ENCODE measurements around the gene PAOX.
"Not testable (repeated sequence)": the region's sequence is repeated elsewhere in the genome, so short reads cannot be mapped to it uniquely, and the experiment has no call there.

Gene PAOX

DNA sequence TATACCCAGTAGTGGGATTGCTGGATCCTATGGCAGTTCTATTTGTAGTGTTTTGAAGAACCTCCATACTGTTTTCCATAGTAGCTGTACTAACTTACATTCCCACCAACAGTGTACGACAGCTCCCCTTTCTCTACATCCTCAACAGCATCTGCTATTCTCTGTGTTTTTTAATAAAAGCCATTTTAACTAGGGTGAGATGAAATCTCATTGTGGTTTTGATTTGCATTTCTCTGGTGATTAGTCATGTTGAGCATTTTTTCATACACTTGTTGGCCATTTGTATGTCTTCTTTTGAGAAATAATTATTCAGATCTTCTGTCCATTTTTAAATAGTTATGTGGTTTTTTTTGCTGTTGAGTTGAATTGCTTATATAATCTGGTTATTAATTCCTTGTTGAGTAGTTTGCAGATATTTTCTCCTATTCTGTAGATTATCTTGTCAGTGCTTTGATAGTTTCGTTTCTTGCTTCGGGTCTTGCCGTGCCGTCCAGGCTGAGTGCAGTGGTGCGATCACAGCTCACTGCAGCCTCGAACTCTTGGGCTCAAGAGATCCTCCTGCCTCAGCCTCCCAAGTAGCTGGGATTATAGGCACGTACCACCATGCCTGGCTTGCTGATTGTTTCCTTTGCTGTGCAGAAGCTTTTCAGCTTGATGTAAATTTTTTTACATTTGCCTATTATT, 26.9 kb downstream of the PAOX start:
- Mint-ChIP-seq H3K27me3 (no peaks in the 10 kb centered on the region), H3K27ac (no peak overlapping the region), H3K4me1 (ENCODE audit: low read depth) (peaks cover 12% of the 10 kb centered on the region), H3K9me3 (peaks cover 21% of the 10 kb centered on the region), H3K36me3 (ENCODE audit: low read depth) (peaks cover 100% of the 10 kb centered on the region), H3K4me3 (no peak overlapping the region)
- intact Hi-C loops (cut with micrococcal nuclease) = no loop called here

DNA sequence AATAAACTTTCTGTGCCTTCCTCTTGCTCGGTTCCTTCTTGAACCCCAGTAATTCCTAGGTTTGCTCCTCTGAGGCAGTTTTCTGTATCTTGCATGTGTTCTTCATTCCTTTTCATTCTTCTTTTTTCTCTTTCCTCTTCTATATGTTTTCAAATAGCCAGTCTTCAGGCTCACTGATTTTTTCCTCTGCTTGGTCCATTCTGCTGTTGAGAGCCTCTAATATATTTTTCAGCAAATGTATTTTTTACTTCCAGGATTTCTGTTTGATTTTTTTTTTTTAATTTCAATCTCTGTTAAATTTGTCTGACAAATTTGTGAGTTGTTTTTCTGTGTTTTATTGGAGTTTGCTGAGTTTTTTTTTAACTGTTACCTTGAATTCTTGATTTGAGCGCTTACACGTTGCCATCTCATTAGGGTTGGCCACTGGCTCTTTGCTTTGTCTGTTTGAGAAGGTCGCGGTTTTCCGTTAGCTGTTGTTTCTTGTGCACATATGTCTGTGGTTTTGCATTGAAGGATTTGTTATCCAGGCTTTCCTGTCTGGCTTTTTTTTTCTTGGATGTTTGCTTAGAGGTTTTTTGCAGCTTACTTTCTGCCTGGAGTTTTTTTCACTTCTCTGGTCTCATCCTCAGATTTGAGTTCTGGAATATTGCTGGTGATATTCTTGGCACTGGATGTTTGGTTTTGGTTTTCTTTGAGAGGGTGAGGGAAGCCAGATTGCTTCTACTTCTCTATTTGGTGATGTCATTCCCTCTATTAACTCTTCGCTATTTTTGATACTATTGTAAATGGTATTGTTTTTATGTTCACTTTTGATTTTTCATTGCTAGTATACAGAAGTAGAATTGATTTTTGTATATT, 32.7 kb downstream of the PAOX start:
- Mint-ChIP-seq H3K27me3 (no peaks in the 10 kb centered on the region), H3K27ac (no peak overlapping the region), H3K4me3 (no peak overlapping the region), H3K36me3 (ENCODE audit: low read depth) (peaks cover 95% of the 10 kb centered on the region), H3K9me3 (peaks cover 70% of the 10 kb centered on the region), H3K4me1 (ENCODE audit: low read depth) (peaks cover 6% of the 10 kb centered on the region)
- intact Hi-C loops (cut with micrococcal nuclease) = no loop called here

DNA sequence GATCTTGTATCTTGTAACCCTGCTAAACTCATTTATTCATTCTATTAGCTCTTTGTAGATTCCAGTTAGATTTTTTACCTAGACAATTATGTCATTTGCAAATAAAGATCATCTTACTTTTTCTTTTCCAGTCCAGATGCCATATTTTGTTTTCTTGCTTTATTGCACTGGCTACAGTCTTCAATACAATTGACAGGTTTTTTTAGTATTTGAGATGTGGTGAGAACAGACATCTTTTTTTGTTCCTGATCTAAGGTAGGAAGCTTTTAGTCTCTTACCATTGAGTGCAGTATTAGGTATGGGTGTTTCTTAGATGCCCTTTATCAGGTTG, 33.3 kb downstream of the PAOX start:
- Mint-ChIP-seq H3K4me1 (ENCODE audit: low read depth) (peaks cover 6% of the 10 kb centered on the region), H3K36me3 (ENCODE audit: low read depth) (peaks cover 90% of the 10 kb centered on the region), H3K4me3 (no peak overlapping the region), H3K27me3 (no peaks in the 10 kb centered on the region), H3K9me3 (peaks cover 70% of the 10 kb centered on the region), H3K27ac (no peak overlapping the region)
- intact Hi-C loops (cut with micrococcal nuclease) = no loop called here

DNA sequence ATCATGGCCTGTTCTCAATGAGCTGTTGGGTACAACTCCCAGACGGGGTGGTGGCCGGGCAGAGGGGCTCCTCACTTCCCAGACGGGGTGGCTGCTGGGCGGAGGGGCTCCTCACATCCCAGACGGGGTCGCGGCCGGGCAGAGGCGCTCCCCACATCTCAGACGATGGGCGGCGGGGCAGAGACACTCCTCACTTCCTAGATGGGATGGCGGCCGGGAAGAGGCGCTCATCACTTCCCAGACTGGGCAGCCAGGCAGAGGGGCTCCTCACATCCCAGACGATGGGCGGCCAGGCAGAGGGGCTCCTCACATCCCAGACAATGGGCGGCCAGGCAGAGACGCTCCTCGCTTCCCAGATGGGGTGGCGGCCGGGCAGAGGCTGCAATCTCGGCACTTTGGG, 35.3 kb downstream of the PAOX start:
- H3K4me3 Mint-ChIP-seq; H3K27me3 Mint-ChIP-seq; H3K27ac Mint-ChIP-seq; H3K4me1 Mint-ChIP-seq (ENCODE audit: low read depth); intact Hi-C loops (cut with micrococcal nuclease): not testable (repeated sequence)
- Mint-ChIP-seq H3K36me3 (ENCODE audit: low read depth) (peaks cover 87% of the 10 kb centered on the region), H3K9me3 (peaks cover 64% of the 10 kb centered on the region)

DNA sequence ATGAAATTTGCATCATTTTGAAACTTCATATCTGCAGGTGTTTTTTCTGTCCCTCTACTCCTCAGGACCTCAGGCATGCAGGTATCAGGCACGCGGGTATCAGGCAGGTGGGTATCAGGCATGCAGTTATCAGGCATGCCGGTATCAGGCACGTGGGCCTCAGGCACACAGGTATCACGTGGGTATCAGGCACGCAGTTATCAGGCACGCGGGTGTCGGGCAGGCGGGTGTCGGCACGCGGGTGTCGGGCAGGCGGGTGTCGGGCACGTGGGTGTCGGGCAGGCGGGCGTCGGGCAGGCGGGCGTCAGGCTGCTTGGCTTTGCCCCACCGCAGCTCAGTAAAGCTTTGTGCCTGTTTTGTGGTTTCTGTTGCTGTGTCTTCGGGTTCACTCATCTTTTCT, 36.7 kb downstream of the PAOX start:
- peaks cover 51% of the 10 kb centered on the region for H3K9me3 Mint-ChIP-seq
- no peak overlapping the region for H3K4me3 Mint-ChIP-seq
- H3K27me3 Mint-ChIP-seq = peaks cover 3% of the 10 kb centered on the region
- intact Hi-C loops (cut with micrococcal nuclease) = no loop called here
- no peaks in the 10 kb centered on the region for H3K4me1 Mint-ChIP-seq (ENCODE audit: low read depth)
- no peak overlapping the region for H3K27ac Mint-ChIP-seq
- H3K36me3 Mint-ChIP-seq (ENCODE audit: low read depth) = peaks cover 87% of the 10 kb centered on the region

DNA sequence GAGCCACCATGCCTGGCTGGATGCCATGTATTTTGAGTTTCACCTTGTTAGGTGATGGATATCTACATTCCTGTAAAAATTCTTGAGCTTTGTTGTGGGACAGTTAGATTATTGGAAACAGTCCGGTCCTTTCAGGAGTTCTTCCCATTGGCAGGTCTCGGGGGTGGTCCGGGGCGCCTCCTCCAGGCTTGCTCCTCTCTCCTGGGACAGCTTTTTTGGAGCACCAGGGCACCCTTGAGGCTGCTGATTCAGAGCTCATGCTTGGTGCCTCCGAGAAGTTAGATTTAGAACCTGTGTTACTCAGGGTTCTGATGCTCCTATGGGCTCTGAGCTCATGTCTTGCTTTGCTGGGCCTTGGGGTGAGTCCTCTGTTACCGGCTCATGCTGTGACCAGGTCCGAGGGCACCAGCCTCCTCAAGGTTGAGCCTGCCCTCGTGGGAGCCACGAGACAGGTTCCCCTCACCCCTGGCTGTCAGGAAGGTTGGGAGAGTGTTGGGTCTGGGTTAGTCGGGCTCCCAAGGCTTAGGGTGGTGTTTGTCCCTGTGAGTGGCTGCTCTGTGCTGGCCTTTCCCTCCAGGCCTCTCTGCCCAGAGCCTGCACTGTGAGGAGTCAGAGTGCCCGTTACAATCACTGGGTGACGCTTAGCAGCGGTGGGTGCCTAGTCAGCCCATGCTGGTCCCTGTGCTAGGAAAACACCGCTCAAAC, 39.4 kb downstream of the PAOX start:
- Mint-ChIP-seq H3K27me3 (peaks cover 26% of the 10 kb centered on the region), H3K4me1 (ENCODE audit: low read depth) (peaks cover 8% of the 10 kb centered on the region), H3K4me3 (no peak overlapping the region), H3K36me3 (ENCODE audit: low read depth) (peaks cover 67% of the 10 kb centered on the region), H3K9me3 (peaks cover 24% of the 10 kb centered on the region), H3K27ac (no peak overlapping the region)
- intact Hi-C loops (cut with micrococcal nuclease) = no loop called here

DNA sequence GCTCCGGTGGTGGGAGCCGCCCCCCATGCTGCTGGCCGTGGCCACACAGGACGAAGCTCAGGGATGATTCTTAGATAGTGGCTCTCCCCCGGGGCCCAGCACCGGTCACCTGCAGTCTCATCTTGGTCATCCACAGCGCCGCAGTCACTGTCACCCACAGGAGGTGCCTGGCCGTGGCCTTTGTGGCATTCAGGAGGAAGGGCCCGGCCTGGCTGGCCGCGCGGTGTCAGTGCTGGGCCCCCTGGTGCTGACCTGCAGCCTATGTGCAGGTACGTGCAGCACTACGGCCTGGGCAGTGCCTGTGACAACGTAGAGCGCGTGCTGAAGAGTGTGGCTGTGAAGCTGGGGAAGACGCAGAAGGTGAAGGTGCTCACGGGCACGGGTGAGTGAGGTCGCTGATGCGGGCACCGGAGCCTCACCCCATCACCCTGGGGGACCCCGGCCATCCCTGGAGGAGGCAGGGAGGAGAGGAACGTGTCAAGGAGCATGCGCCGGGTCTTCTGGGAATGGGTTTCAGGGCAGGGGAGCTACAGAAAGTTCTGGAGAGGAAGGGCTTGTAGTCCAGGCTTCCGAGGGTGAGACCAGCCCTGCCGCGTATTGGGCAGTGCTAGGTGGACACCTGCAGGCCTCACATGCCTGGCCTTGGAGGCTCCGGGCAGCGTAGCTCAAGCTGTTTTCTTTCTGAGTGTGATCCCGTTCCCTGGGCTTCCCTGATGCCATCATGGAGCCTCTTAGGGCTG, 40.3 kb downstream of the PAOX start:
- Mint-ChIP-seq H3K27ac (no peak overlapping the region), H3K36me3 (ENCODE audit: low read depth) (peaks cover 57% of the 10 kb centered on the region), H3K9me3 (peaks cover 17% of the 10 kb centered on the region), H3K4me3 (no peak overlapping the region), H3K27me3 (peaks cover 29% of the 10 kb centered on the region), H3K4me1 (ENCODE audit: low read depth) (peaks cover 8% of the 10 kb centered on the region)
- intact Hi-C loops (cut with micrococcal nuclease) = no loop called here

DNA sequence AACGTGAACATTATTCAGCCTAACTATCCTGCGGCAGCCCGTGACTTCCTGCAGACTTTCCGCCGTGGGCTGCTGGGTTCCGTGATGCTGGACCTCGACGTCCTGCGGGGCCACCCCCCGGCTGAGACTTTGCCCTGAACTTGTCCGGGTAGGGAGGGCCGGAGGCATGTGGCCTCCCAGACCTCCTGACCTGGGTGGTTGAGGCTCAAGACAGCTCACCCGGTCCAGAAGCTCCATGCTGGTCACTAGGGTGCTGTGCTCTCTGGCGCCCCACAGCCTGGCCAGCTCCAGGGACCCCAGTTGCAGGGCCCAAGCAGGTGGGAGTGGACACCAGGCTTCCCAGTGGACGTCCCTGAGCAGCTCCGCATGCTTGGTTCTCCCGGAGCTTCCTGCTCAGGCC, 41.0 kb downstream of the PAOX start:
- H3K4me3 Mint-ChIP-seq = no peak overlapping the region
- H3K9me3 Mint-ChIP-seq = peaks cover 10% of the 10 kb centered on the region
- intact Hi-C loops (cut with micrococcal nuclease) = no loop called here
- peaks cover 30% of the 10 kb centered on the region for H3K27me3 Mint-ChIP-seq
- no peak overlapping the region for H3K27ac Mint-ChIP-seq
- peaks cover 51% of the 10 kb centered on the region for H3K36me3 Mint-ChIP-seq (ENCODE audit: low read depth)
- peaks cover 8% of the 10 kb centered on the region for H3K4me1 Mint-ChIP-seq (ENCODE audit: low read depth)

DNA sequence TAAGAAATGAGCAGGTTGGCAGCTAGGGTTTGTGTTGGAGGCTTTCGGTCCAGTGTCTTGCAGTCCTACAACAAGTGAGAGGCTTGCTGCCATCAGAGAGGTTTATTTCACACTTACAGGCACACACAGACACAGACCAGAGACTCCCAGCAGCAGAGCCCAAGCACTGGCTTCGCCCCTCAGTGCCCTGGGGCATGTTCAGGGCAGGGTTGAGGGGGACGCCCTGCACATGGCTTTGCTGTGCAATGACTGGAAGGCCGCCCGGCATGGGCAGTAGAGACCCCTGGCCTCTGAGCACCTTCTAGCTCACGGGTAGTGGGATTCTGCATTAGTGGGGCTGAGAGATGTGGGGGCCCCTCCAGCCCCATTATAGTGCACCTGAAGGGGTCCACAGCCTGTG, 41.5 kb downstream of the PAOX start:
- intact Hi-C loops (cut with micrococcal nuclease) = no loop called here
- no peak overlapping the region for H3K4me3 Mint-ChIP-seq
- peaks cover 45% of the 10 kb centered on the region for H3K36me3 Mint-ChIP-seq (ENCODE audit: low read depth)
- H3K4me1 Mint-ChIP-seq (ENCODE audit: low read depth) = peaks cover 8% of the 10 kb centered on the region
- H3K27me3 Mint-ChIP-seq = peaks cover 31% of the 10 kb centered on the region
- H3K9me3 Mint-ChIP-seq = peaks cover 5% of the 10 kb centered on the region
- H3K27ac Mint-ChIP-seq = no peak overlapping the region

DNA sequence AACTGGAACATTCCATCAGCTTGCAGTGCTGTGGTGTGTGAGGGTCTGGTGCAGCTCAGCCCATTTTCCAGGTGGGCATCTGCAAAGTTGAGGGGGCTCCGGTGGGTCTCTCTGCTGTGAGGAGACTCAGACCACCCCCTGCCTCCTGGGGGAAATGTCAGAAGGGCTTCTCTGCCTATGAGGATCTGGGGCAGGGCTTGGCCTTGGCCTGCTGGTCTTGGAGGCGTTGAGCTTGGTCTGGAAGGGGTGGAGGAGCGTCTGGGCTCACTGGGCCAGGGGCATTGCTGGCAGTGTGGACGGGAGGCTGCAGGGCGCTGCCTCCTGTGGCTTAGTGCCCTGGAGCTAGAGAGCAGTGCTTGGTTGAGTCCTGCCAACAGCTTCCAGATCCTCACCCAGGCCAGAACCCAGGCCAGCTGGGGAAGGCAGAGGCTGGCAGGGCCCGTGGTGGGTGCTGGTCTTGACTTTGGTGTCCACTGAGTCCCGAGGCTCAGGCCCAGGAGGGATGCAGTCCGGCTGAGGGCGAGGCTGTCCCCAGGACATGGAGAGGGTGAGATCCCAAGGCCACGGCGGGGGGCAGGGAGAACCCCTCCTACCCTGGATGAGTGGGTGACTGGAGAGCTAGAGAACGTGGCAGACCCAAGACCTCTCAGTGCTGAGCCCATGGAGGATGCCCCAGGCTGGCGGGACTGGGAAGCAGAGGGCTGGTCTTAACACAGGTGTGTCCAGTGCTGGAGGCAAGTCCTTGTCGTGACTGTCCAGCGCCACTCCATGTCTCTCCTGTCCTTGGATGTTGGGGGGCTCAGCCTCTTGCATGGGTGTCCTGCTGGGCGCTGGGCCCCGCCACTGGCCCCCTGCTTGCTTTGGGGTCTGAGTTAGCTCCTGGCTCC, 42.5 kb downstream of the PAOX start:
- Mint-ChIP-seq H3K4me3 (no peak overlapping the region), H3K27ac (no peak overlapping the region), H3K27me3 (peaks cover 31% of the 10 kb centered on the region), H3K4me1 (ENCODE audit: low read depth) (peaks cover 8% of the 10 kb centered on the region), H3K9me3 (no peaks in the 10 kb centered on the region), H3K36me3 (ENCODE audit: low read depth) (peaks cover 38% of the 10 kb centered on the region)
- intact Hi-C loops (cut with micrococcal nuclease) = no loop called here

DNA sequence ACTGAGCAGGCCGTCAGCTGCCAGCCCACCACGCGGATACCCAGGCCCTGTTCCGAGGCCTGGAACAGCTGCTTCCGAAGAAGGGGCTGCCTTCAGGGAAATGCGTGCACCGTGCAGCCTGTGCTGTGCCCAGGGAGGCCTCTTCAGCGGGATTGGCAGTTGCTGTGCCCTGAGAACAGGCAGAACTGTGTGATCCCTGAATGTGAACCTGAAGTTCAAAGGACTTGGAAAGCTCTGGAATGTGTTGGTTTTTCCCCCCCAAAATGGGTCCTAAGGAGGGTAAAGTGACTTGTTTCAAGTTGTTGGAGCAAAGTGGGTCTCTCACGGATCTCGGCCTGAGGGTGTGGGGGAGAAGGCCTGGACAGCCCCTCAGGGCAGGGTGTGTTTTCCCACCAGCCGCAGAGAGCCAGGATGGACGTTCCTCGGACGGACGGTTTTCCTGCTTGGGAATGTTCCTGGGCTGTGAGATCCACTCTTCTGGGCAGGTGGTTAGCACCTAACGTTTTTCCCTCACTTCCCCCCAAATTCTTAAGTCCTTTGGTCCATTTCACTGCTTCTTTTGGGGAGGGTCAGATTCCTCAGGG, 43.3 kb downstream of the PAOX start:
- H3K4me1 Mint-ChIP-seq (ENCODE audit: low read depth) = peaks cover 8% of the 10 kb centered on the region
- H3K4me3 Mint-ChIP-seq = no peak overlapping the region
- intact Hi-C loops (cut with micrococcal nuclease) = no loop called here
- H3K27me3 Mint-ChIP-seq = peaks cover 31% of the 10 kb centered on the region
- no peaks in the 10 kb centered on the region for H3K9me3 Mint-ChIP-seq
- H3K36me3 Mint-ChIP-seq (ENCODE audit: low read depth) = peaks cover 38% of the 10 kb centered on the region
- H3K27ac Mint-ChIP-seq = no peak overlapping the region

DNA sequence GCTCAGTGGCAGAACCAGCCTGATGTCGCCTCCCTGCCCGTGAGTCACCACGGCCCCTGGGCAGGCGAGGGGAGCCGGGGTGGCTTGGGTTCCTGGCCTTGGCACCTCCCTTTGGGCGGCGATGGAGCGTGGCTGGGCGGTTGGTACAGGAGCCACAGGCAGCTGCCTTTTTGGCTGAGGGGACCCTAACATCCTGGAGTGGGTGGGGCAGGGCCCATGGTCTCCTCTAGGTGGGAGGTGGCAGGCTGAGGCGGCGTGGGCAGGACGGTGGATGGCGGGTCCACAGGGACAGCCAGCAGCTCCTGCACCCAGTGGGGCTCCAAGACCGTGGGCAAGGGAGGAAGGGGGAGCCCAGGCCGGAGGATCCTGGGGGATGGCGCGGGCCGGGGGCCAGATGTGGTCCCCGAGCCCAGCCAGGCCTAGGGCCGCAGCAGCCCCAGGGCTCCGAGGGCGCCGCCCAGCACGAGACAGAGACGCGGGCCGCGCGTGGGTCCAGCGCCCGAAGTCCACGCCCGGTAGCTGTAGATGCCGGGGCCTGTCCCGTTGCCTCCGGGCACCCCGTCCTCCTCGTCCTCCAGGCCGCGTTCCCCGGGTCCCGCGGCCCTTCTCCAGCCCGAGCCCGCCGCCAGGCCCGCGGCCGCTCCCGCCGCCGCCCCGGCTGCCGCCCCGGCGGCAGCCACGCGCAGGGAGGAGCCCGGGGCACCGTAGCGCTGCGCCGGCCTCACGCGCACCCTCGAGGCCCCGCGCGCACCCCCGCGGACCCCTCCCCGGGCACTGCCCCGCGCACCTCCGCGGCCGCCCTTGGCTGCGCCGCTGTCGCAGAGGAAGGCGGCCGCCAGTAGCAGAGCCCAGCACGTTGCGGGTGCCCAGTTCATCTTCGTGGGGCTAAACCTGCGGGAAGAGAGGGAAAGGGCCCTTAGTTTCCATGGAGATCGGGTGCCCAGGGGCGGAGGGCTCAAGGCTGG, 44.0 kb downstream of the PAOX start:
- Mint-ChIP-seq H3K4me3 (no peak overlapping the region), H3K36me3 (ENCODE audit: low read depth) (peaks cover 33% of the 10 kb centered on the region), H3K27me3 (peaks cover 31% of the 10 kb centered on the region), H3K4me1 (ENCODE audit: low read depth) (peaks cover 8% of the 10 kb centered on the region), H3K9me3 (no peaks in the 10 kb centered on the region), H3K27ac (no peak overlapping the region)
- intact Hi-C loops (cut with micrococcal nuclease) = no loop called here

All from dendritic cell treated with granulocyte-macrophage colony-stimulating factor and Interleukin-4, amounts not matched to agents 40 ng/mL and 50 ng/mL, for 4 days (primary cell).